ENCODE measurements around the gene SEMA3F.

SEMA3F gene

GRCh38 chr3:50154840-50155490 lies at the start of gene SEMA3F:
Gene SEMA3F (plus strand): TSS chr3:50155324. CDS start chr3:50159623, 4,299 bp downstream.
- DNase-seq (ENCODE audit: low read depth in 2 of 2, low spot score in 1 of 2) = peak; percentile 10 to 27

GRCh38 chr3:50111757-50112156 lies 43.4 kb upstream of the SEMA3F start:
- DNase-seq (ENCODE audit: low read depth in 2 of 2, low spot score in 1 of 2) = no peak

GRCh38 chr3:50112462-50112861 lies 42.7 kb upstream of the SEMA3F start:
- no peak for DNase-seq (ENCODE audit: low read depth in 2 of 2, low spot score in 1 of 2)

GRCh38 chr3:50117120-50117519 lies 38.0 kb upstream of the SEMA3F start:
- DNase-seq (ENCODE audit: low read depth in 2 of 2, low spot score in 1 of 2) = no peak

- DNase-seq (ENCODE audit: low read depth in 2 of 2, low spot score in 1 of 2) = no peak
Observed at GRCh38 chr3:50118237-50118636, 36.9 kb upstream of the SEMA3F start.

GRCh38 chr3:50119786-50120185 lies 35.3 kb upstream of the SEMA3F start:
- no peak for DNase-seq (ENCODE audit: low read depth in 2 of 2, low spot score in 1 of 2)

GRCh38 chr3:50120364-50121071 lies 34.6 kb upstream of the SEMA3F start:
- DNase-seq (ENCODE audit: low read depth in 2 of 2, low spot score in 1 of 2) = no peak

GRCh38 chr3:50121072-50122032 lies 33.8 kb upstream of the SEMA3F start:
- DNase-seq (ENCODE audit: low read depth in 2 of 2, low spot score in 1 of 2) = peak; percentile 32 to 52

GRCh38 chr3:50122071-50122470 lies 33.1 kb upstream of the SEMA3F start:
- DNase-seq (ENCODE audit: low read depth in 2 of 2, low spot score in 1 of 2) = no peak

- DNase-seq (ENCODE audit: low read depth in 2 of 2, low spot score in 1 of 2) = no peak
Observed at GRCh38 chr3:50122661-50123391, 32.3 kb upstream of the SEMA3F start.

GRCh38 chr3:50123394-50124051 lies 31.6 kb upstream of the SEMA3F start:
- no peak for DNase-seq (ENCODE audit: low read depth in 2 of 2, low spot score in 1 of 2)

- no peak for DNase-seq (ENCODE audit: low read depth in 2 of 2, low spot score in 1 of 2)
Observed at GRCh38 chr3:50124052-50124799, 30.9 kb upstream of the SEMA3F start.

- no peak for DNase-seq (ENCODE audit: low read depth in 2 of 2, low spot score in 1 of 2)
Observed at GRCh38 chr3:50124800-50125178, 30.3 kb upstream of the SEMA3F start.

GRCh38 chr3:50125541-50126286 lies 29.4 kb upstream of the SEMA3F start:
- no peak for DNase-seq (ENCODE audit: low read depth in 2 of 2, low spot score in 1 of 2)

GRCh38 chr3:50126287-50127211 lies 28.6 kb upstream of the SEMA3F start:
- DNase-seq (ENCODE audit: low read depth in 2 of 2, low spot score in 1 of 2) = no peak

- no peak for DNase-seq (ENCODE audit: low read depth in 2 of 2, low spot score in 1 of 2)
Observed at GRCh38 chr3:50127251-50127691, 27.9 kb upstream of the SEMA3F start.

- no peak for DNase-seq (ENCODE audit: low read depth in 2 of 2, low spot score in 1 of 2)
Observed at GRCh38 chr3:50128001-50128400, 27.1 kb upstream of the SEMA3F start.

GRCh38 chr3:50130436-50130835 lies 24.7 kb upstream of the SEMA3F start:
- no peak for DNase-seq (ENCODE audit: low read depth in 2 of 2, low spot score in 1 of 2)

All from stimulated activated CD8-positive, alpha-beta memory T cell treated with anti-CD3 and anti-CD28 coated beads, Interleukin-4, amount 100 ng/mL, for 1 hour (primary cell).